ENCODE data around the gene RTF1.

GRCh38 chr15:41476416-41477048, 59.6 kb downstream of the RTF1 start:
- TF ChIP-seq CTCF (IDR thresholded peaks at IDR 0.05; ENCODE audit: low read depth, low read length, poor library complexity, severe bottlenecking) (no peak), EZH2phosphoT487 (IDR thresholded peaks at IDR 0.05; ENCODE audit: borderline replicate concordance, low read length) (no peak)

All from DOHH2 (cell line).